ENCODE results near the gene UBA52. TPM values are rescaled to one million over a fixed set of nuclear protein-coding genes. Genes with fewer than 3 reads are reported as not detected.

The UBA52 gene
- total RNA-seq, 1 experiment from 2014 or later = 1,276 TPM

- no TSS peak for BruUV-seq (replicated peaks)
- no peaks in the 10 kb centered on the region for H3K4me1 Mint-ChIP-seq (ENCODE audit: low read depth, unreplicated experiment)
- no peak overlapping the region for H3K4me3 Mint-ChIP-seq (ENCODE audit: unreplicated experiment)
- ChIA-PET CTCF (no interaction called here), POLR2A (no interaction called here)
- no peaks in the 10 kb centered on the region for H3K36me3 ChIP-seq (ENCODE audit: control insufficient read depth, insufficient read depth, low read length)
- no peaks in the 10 kb centered on the region for H3K27me3 Mint-ChIP-seq (ENCODE audit: insufficient read depth, unreplicated experiment)
- H3K9me3 Mint-ChIP-seq (ENCODE audit: unreplicated experiment) = no peaks in the 10 kb centered on the region
- no peak overlapping the region for H3K4me3 ChIP-seq (ENCODE audit: low read depth, low read length)
- no peak for TF ChIP-seq CTCF (IDR thresholded peaks at IDR 0.05; ENCODE audit: insufficient read depth in 1 of 2, low read depth in 1 of 2, low read length in 1 of 2, severe bottlenecking in 1 of 2, unreplicated experiment in 1 of 2)
- no peaks in the 10 kb centered on the region for H3K9me3 ChIP-seq
- H3K4me1 ChIP-seq = peaks cover 5% of the 10 kb centered on the region
- intact Hi-C loops (cut with micrococcal nuclease; ENCODE audit: unreplicated experiment) = loop anchor here (5.0 kb wide), 3 partner anchors 33 to 48 kb away; partner anchors contain the start of genes KXD1 and UBA52
- no peak for DNase-seq
- H3K36me3 Mint-ChIP-seq (ENCODE audit: insufficient read depth, unreplicated experiment) = peaks cover 9% of the 10 kb centered on the region
- no peaks in the 10 kb centered on the region for H3K27me3 ChIP-seq (replicated peaks; ENCODE audit: control insufficient read depth, insufficient read depth, low read length)
- no peak overlapping the region for H3K27ac Mint-ChIP-seq (ENCODE audit: unreplicated experiment)
Observed at GRCh38 chr19:18523841-18524240, 47.8 kb upstream of the UBA52 start.

- H3K27me3 ChIP-seq (replicated peaks; ENCODE audit: control insufficient read depth, insufficient read depth, low read length) = no peaks in the 10 kb centered on the region
- BruUV-seq (replicated peaks) = no TSS peak
- H3K36me3 ChIP-seq (ENCODE audit: control insufficient read depth, insufficient read depth, low read length) = no peaks in the 10 kb centered on the region; the same call in 1 of the 2 replicates
- H3K9me3 Mint-ChIP-seq (ENCODE audit: unreplicated experiment) = no peaks in the 10 kb centered on the region
- intact Hi-C loops (cut with micrococcal nuclease; ENCODE audit: unreplicated experiment) = no loop called here
- H3K27ac Mint-ChIP-seq (ENCODE audit: unreplicated experiment) = no peak overlapping the region
- H3K9me3 ChIP-seq = no peaks in the 10 kb centered on the region
- no peak overlapping the region for H3K4me3 Mint-ChIP-seq (ENCODE audit: unreplicated experiment)
- no peaks in the 10 kb centered on the region for H3K4me1 ChIP-seq
- peaks cover 9% of the 10 kb centered on the region for H3K36me3 Mint-ChIP-seq (ENCODE audit: insufficient read depth, unreplicated experiment)
- no peak for TF ChIP-seq CTCF (IDR thresholded peaks at IDR 0.05; ENCODE audit: insufficient read depth in 1 of 2, low read depth in 1 of 2, low read length in 1 of 2, severe bottlenecking in 1 of 2, unreplicated experiment in 1 of 2)
- ChIA-PET CTCF (no interaction called here), POLR2A (no interaction called here)
- no peaks in the 10 kb centered on the region for H3K4me1 Mint-ChIP-seq (ENCODE audit: low read depth, unreplicated experiment)
- no peak for DNase-seq
- no peaks in the 10 kb centered on the region for H3K27me3 Mint-ChIP-seq (ENCODE audit: insufficient read depth, unreplicated experiment)
- no peak overlapping the region for H3K4me3 ChIP-seq (ENCODE audit: low read depth, low read length)
Observed at GRCh38 chr19:18526316-18526715, 45.3 kb upstream of the UBA52 start.

- TF ChIP-seq CTCF (IDR thresholded peaks at IDR 0.05; ENCODE audit: insufficient read depth in 1 of 2, low read depth in 1 of 2, low read length in 1 of 2, severe bottlenecking in 1 of 2, unreplicated experiment in 1 of 2) = no peak
- intact Hi-C loops (cut with micrococcal nuclease; ENCODE audit: unreplicated experiment) = no loop called here
- Mint-ChIP-seq H3K27me3 (ENCODE audit: insufficient read depth, unreplicated experiment) (no peaks in the 10 kb centered on the region), H3K27ac (ENCODE audit: unreplicated experiment) (no peak overlapping the region), H3K4me3 (ENCODE audit: unreplicated experiment) (no peak overlapping the region), H3K9me3 (ENCODE audit: unreplicated experiment) (no peaks in the 10 kb centered on the region), H3K4me1 (ENCODE audit: low read depth, unreplicated experiment) (no peaks in the 10 kb centered on the region), H3K36me3 (ENCODE audit: insufficient read depth, unreplicated experiment) (peaks cover 8% of the 10 kb centered on the region)
- CTCF ChIA-PET = no interaction called here
- no peaks in the 10 kb centered on the region for H3K9me3 ChIP-seq
- H3K27me3 ChIP-seq (replicated peaks; ENCODE audit: control insufficient read depth, insufficient read depth, low read length) = no peaks in the 10 kb centered on the region
- no peaks in the 10 kb centered on the region; the same call in none of the 2 replicates for H3K36me3 ChIP-seq (ENCODE audit: control insufficient read depth, insufficient read depth, low read length)
- POLR2A ChIA-PET = no interaction called here
- no TSS peak for BruUV-seq (replicated peaks)
- no peaks in the 10 kb centered on the region for H3K4me1 ChIP-seq
- DNase-seq = no peak
- no peak overlapping the region for H3K4me3 ChIP-seq (ENCODE audit: low read depth, low read length)
Observed at GRCh38 chr19:18529782-18530181, 41.9 kb upstream of the UBA52 start.
